Transverse colon (tissue), 4 donors: Measurements from ENCODE around the gene RBBP8.

Source experiments
- POLR2A ChIP-seq: fragments of 450-650 bp; IDR thresholded peaks from one replicate; pipeline ENCODE4 v1.6.1; 2016; ENCODE audit warnings: antibody characterized with exemption, mild to moderate bottlenecking, moderate library complexity
- POLR2AphosphoS5 ChIP-seq, 3 donors: sonication (generic); formaldehyde crosslinking; IDR thresholded peaks; one replicate each; pipeline ENCODE4 v1.6.1; 2016; ENCODE audit warnings: antibody characterized with exemption in 3 of 3
- TF ChIP-seq, protein P1 (sequence below), 5 experiments: fragments of 200-600 bp in 3 of 5; fragments of 450-650 bp in 2 of 5; sonication (generic) in 3 of 5; IDR thresholded peaks; 1 replicate in 2 of 5; 2 replicates in 3 of 5; pipeline ENCODE4 v1.5.1; 2016 to 2017; ENCODE audit warnings: antibody characterized with exemption in 5 of 5, inconsistent platforms in 3 of 5, mild to moderate bottlenecking in 2 of 5, moderate library complexity in 1 of 5

DNA sequence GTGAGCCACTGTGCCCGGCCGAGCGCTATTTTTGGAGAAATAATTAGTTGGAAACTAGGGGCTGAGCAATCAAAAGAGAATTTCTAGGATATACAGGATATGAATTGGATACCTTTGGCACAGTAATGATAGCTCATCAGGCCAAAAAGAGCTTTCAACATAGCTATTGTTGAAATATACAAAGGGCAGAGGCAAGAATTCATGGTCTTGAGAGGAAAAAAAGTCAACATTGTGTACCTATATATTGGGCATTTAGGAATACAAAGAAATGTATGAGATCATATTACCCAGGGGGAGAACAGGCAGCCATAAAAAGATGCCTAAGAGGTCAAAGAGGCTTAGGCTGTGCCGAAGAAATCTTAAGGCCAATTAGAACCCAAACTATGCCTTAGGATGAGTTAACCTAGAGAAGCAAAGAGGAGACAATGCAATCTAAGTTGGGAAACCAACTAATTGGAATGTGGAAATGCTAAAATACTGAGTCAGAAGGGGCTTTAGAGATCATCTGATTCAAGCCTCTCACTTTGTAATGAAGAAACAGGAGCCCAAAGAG, 99.0 kb downstream of the RBBP8 start:
- TF ChIP-seq, protein P1, sequence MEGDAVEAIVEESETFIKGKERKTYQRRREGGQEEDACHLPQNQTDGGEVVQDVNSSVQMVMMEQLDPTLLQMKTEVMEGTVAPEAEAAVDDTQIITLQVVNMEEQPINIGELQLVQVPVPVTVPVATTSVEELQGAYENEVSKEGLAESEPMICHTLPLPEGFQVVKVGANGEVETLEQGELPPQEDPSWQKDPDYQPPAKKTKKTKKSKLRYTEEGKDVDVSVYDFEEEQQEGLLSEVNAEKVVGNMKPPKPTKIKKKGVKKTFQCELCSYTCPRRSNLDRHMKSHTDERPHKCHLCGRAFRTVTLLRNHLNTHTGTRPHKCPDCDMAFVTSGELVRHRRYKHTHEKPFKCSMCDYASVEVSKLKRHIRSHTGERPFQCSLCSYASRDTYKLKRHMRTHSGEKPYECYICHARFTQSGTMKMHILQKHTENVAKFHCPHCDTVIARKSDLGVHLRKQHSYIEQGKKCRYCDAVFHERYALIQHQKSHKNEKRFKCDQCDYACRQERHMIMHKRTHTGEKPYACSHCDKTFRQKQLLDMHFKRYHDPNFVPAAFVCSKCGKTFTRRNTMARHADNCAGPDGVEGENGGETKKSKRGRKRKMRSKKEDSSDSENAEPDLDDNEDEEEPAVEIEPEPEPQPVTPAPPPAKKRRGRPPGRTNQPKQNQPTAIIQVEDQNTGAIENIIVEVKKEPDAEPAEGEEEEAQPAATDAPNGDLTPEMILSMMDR (IDR thresholded peaks at IDR 0.05) = no peak
- TF ChIP-seq POLR2AphosphoS5 (IDR thresholded peaks at IDR 0.05) (no peak), POLR2A (no peak)
